ENCODE results near the gene RPS6KA1.
"Not testable (repeated sequence)": the region's sequence is repeated elsewhere in the genome, so short reads cannot be mapped to it uniquely, and the experiment has no call there.

Gene RPS6KA1

GRCh38 chr1:26575348-26575747, 45.8 kb downstream of the RPS6KA1 start:
- 94 to 95% methylated on average over 2 of the region's 3 CpGs for WGBS, 2 experiments (ENCODE audit: insufficient coverage in 2 of 2)
- Histone ChIP-seq H3K4me1 (ENCODE audit: control insufficient read depth, insufficient read depth, low read length, poor library complexity, severe bottlenecking) (no peaks in the 10 kb centered on the region), H3K4me3 (ENCODE audit: extremely low read depth, insufficient read depth, low read length, poor library complexity, severe bottlenecking) (no peak overlapping the region), H3K9me3 (ENCODE audit: control insufficient read depth, low read length) (no peaks in the 10 kb centered on the region), H3K27ac (ENCODE audit: low read depth, low read length, severe bottlenecking) (no peak overlapping the region), H3K36me3 (ENCODE audit: control insufficient read depth, insufficient read depth, low read length) (peaks cover 33% of the 10 kb centered on the region)

GRCh38 chr1:26578167-26578566, 48.6 kb downstream of the RPS6KA1 start:
- H3K4me1 ChIP-seq (ENCODE audit: control insufficient read depth, insufficient read depth, low read length, poor library complexity, severe bottlenecking): no peaks in the 10 kb centered on the region
- no peak overlapping the region for H3K27ac ChIP-seq (ENCODE audit: low read depth, low read length, severe bottlenecking)
- H3K9me3 ChIP-seq (ENCODE audit: control insufficient read depth, low read length): no peaks in the 10 kb centered on the region
- WGBS, 2 experiments (ENCODE audit: insufficient coverage in 2 of 2): 85 to 89% methylated on average over 4 of the region's 4 CpGs
- H3K4me3 ChIP-seq (ENCODE audit: extremely low read depth, insufficient read depth, low read length, poor library complexity, severe bottlenecking): no peak overlapping the region
- H3K36me3 ChIP-seq (ENCODE audit: control insufficient read depth, insufficient read depth, low read length): peaks cover 13% of the 10 kb centered on the region

GRCh38 chr1:26579681-26580111, 50.1 kb downstream of the RPS6KA1 start:
- Histone ChIP-seq H3K27ac (ENCODE audit: low read depth, low read length, severe bottlenecking) (no peak overlapping the region), H3K9me3 (ENCODE audit: control insufficient read depth, low read length) (no peaks in the 10 kb centered on the region), H3K36me3 (ENCODE audit: control insufficient read depth, insufficient read depth, low read length) (peaks cover 3% of the 10 kb centered on the region), H3K4me3 (ENCODE audit: extremely low read depth, insufficient read depth, low read length, poor library complexity, severe bottlenecking) (no peak overlapping the region), H3K4me1 (ENCODE audit: control insufficient read depth, insufficient read depth, low read length, poor library complexity, severe bottlenecking) (no peaks in the 10 kb centered on the region)
- WGBS, 2 experiments (ENCODE audit: insufficient coverage in 2 of 2): 72 to 89% methylated on average over 3 of the region's 3 CpGs

- WGBS, 2 experiments (ENCODE audit: insufficient coverage in 2 of 2): 100% methylated on average over 3 of the region's 6 CpGs; no CpG with 5 or more reads in 1 of the 2 experiments
- Histone ChIP-seq H3K4me3 (ENCODE audit: extremely low read depth, insufficient read depth, low read length, poor library complexity, severe bottlenecking) (no peak overlapping the region), H3K9me3 (ENCODE audit: control insufficient read depth, low read length) (no peaks in the 10 kb centered on the region), H3K4me1 (ENCODE audit: control insufficient read depth, insufficient read depth, low read length, poor library complexity, severe bottlenecking) (no peaks in the 10 kb centered on the region), H3K27ac (ENCODE audit: low read depth, low read length, severe bottlenecking) (no peak overlapping the region), H3K36me3 (ENCODE audit: control insufficient read depth, insufficient read depth, low read length) (peaks cover 2% of the 10 kb centered on the region)
Observed at GRCh38 chr1:26580116-26580515, 50.6 kb downstream of the RPS6KA1 start.

- Histone ChIP-seq H3K4me1 (ENCODE audit: control insufficient read depth, insufficient read depth, low read length, poor library complexity, severe bottlenecking) (no peaks in the 10 kb centered on the region), H3K9me3 (ENCODE audit: control insufficient read depth, low read length) (no peaks in the 10 kb centered on the region), H3K27ac (ENCODE audit: low read depth, low read length, severe bottlenecking) (no peak overlapping the region), H3K36me3 (ENCODE audit: control insufficient read depth, insufficient read depth, low read length) (no peaks in the 10 kb centered on the region), H3K4me3 (ENCODE audit: extremely low read depth, insufficient read depth, low read length, poor library complexity, severe bottlenecking) (no peak overlapping the region)
- WGBS, 2 experiments (ENCODE audit: insufficient coverage in 2 of 2): 92 to 93% methylated on average over 3 to 4 of the region's 7 CpGs
Observed at GRCh38 chr1:26581287-26581651, 51.7 kb downstream of the RPS6KA1 start.

- no peak overlapping the region for H3K27ac ChIP-seq (ENCODE audit: low read depth, low read length, severe bottlenecking)
- 91 to 94% methylated on average over 6 of the region's 8 CpGs for WGBS, 2 experiments (ENCODE audit: insufficient coverage in 2 of 2)
- no peaks in the 10 kb centered on the region for H3K4me1 ChIP-seq (ENCODE audit: control insufficient read depth, insufficient read depth, low read length, poor library complexity, severe bottlenecking)
- no peaks in the 10 kb centered on the region for H3K9me3 ChIP-seq (ENCODE audit: control insufficient read depth, low read length)
- no peak overlapping the region for H3K4me3 ChIP-seq (ENCODE audit: extremely low read depth, insufficient read depth, low read length, poor library complexity, severe bottlenecking)
- H3K36me3 ChIP-seq (ENCODE audit: control insufficient read depth, insufficient read depth, low read length): no peaks in the 10 kb centered on the region
Observed at GRCh38 chr1:26582053-26582835, 52.7 kb downstream of the RPS6KA1 start.

- Histone ChIP-seq H3K9me3 (ENCODE audit: control insufficient read depth, low read length) (no peaks in the 10 kb centered on the region), H3K4me3 (ENCODE audit: extremely low read depth, insufficient read depth, low read length, poor library complexity, severe bottlenecking) (no peak overlapping the region)
- WGBS, 2 experiments (ENCODE audit: insufficient coverage in 2 of 2): 93 to 100% methylated on average over 1 to 2 of the region's 6 CpGs
Observed at GRCh38 chr1:26582836-26583460, 53.4 kb downstream of the RPS6KA1 start.

GRCh38 chr1:26583646-26584485, 54.3 kb downstream of the RPS6KA1 start:
- H3K4me3 ChIP-seq (ENCODE audit: extremely low read depth, insufficient read depth, low read length, poor library complexity, severe bottlenecking): no peak overlapping the region
- peaks cover 7% of the 10 kb centered on the region for H3K9me3 ChIP-seq (ENCODE audit: control insufficient read depth, low read length)
- no peak overlapping the region for H3K27ac ChIP-seq (ENCODE audit: low read depth, low read length, severe bottlenecking)
- WGBS, 2 experiments (ENCODE audit: insufficient coverage in 2 of 2): 96 to 100% methylated on average over 3 of the region's 5 CpGs
- no peaks in the 10 kb centered on the region for H3K4me1 ChIP-seq (ENCODE audit: control insufficient read depth, insufficient read depth, low read length, poor library complexity, severe bottlenecking)
- no peaks in the 10 kb centered on the region for H3K36me3 ChIP-seq (ENCODE audit: control insufficient read depth, insufficient read depth, low read length)

More at GRCh38 chr1:26582836-26583460, 53.4 kb downstream of the RPS6KA1 start:
- Histone ChIP-seq H3K4me1 (ENCODE audit: control insufficient read depth, insufficient read depth, low read length, poor library complexity, severe bottlenecking) (no peaks in the 10 kb centered on the region), H3K36me3 (ENCODE audit: control insufficient read depth, insufficient read depth, low read length) (no peaks in the 10 kb centered on the region), H3K27ac (ENCODE audit: low read depth, low read length, severe bottlenecking) (no peak overlapping the region)

GRCh38 chr1:26584588-26584987, 55.0 kb downstream of the RPS6KA1 start:
- H3K36me3 ChIP-seq (ENCODE audit: control insufficient read depth, insufficient read depth, low read length); H3K4me1 ChIP-seq (ENCODE audit: control insufficient read depth, insufficient read depth, low read length, poor library complexity, severe bottlenecking); H3K9me3 ChIP-seq (ENCODE audit: control insufficient read depth, low read length); H3K4me3 ChIP-seq (ENCODE audit: extremely low read depth, insufficient read depth, low read length, poor library complexity, severe bottlenecking); H3K27ac ChIP-seq (ENCODE audit: low read depth, low read length, severe bottlenecking): not testable (repeated sequence)
- WGBS, 2 experiments (ENCODE audit: insufficient coverage in 2 of 2): 67 to 100% methylated on average over 1 of the region's 4 CpGs

- Histone ChIP-seq H3K27ac (ENCODE audit: low read depth, low read length, severe bottlenecking) (no peak overlapping the region), H3K4me3 (ENCODE audit: extremely low read depth, insufficient read depth, low read length, poor library complexity, severe bottlenecking) (no peak overlapping the region), H3K4me1 (ENCODE audit: control insufficient read depth, insufficient read depth, low read length, poor library complexity, severe bottlenecking) (no peaks in the 10 kb centered on the region), H3K9me3 (ENCODE audit: control insufficient read depth, low read length) (peaks cover 7% of the 10 kb centered on the region), H3K36me3 (ENCODE audit: control insufficient read depth, insufficient read depth, low read length) (no peaks in the 10 kb centered on the region)
- WGBS, 2 experiments (ENCODE audit: insufficient coverage in 2 of 2): 98 to 100% methylated on average over 2 to 4 of the region's 6 CpGs
Observed at GRCh38 chr1:26585471-26585870, 55.9 kb downstream of the RPS6KA1 start.
